Measurements from ENCODE around the gene TMEM81.

The TMEM81 gene, protein sequence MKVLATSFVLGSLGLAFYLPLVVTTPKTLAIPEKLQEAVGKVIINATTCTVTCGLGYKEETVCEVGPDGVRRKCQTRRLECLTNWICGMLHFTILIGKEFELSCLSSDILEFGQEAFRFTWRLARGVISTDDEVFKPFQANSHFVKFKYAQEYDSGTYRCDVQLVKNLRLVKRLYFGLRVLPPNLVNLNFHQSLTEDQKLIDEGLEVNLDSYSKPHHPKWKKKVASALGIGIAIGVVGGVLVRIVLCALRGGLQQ

DNA sequence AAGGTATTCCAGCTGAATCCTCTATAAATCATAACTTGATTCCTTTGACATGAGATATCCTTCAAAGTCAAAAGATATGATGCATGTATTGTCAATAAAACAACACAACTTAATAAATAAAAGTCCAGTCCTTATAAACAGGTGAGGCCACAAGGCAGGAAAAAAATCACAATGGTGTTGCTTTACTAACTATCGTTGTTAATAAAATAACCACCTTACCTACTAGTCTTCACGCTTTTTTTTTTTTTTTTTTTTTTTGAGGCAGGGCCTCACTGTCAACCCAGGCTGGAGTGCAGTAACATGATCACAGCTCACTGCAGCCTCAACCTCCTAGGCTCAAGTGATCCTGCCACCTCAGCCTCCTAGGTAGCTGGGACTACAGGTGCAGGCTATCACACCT lies at the start of gene TMEM81:
TSS of gene TMEM81 (minus strand) at position 101 of the 400 bp plus-strand sequence. CDS start 140 bp downstream, outside the sequence.
- no peak for DNase-seq

DNA sequence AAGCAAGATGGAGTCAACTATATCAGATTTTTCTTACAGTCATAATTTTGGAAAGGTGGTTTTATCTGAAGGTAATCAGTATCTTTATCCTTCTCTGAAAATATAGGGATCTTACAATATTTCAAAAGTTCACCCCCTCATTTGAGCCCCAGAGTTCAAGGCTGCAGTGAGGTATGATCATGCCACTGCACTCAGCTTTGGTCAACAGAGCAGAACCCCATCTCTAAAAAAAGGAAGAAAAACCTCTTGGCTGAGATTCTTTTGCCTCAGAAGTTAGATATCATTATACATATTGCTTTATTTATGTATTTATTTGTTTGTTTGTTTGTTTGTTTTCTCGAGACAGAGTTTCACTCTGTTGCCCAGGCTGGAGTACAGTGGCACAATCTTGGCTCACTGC lies 49.0 kb upstream of the TMEM81 start:
- DNase-seq: no peak

- DNase-seq: no peak
These were observed 45.3 kb upstream of the TMEM81 start for GRCh38 chr1:205129447-205130029.

- DNase-seq: no peak
These were observed 43.8 kb upstream of the TMEM81 start for GRCh38 chr1:205128050-205128449.

- DNase-seq: no peak
These were observed 43.4 kb upstream of the TMEM81 start for GRCh38 chr1:205127646-205128045.

GRCh38 chr1:205124726-205125125 lies 40.5 kb upstream of the TMEM81 start:
- no peak for DNase-seq

- DNase-seq: no peak
These were observed 38.2 kb upstream of the TMEM81 start for GRCh38 chr1:205122489-205122882.

- DNase-seq: peak; percentile 98
These were observed 37.6 kb upstream of the TMEM81 start, which contains the start of gene RBBP5 for GRCh38 chr1:205121660-205122488. RBBP5 (minus strand) TSS chr1:205121978; CDS start chr1:205121873, 105 bp downstream.

DNA sequence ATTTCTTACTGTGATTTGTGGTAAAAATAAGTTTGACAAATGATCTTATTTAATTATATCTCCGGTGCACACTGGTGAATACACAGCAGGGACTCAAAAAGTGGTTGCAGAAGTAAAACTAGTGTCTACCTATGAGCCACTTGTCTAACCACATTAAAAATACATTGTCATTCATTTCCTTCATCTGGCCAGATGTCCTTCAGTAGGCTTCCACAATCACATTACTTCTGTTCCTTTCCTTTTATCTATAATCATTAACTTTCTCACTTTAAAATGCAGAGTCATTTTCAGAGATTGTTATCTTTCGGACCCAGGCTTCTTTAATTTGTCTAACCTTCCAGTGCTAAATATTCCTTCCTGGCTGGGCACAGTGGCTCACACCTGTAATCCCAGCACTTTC lies 34.5 kb upstream of the TMEM81 start:
- DNase-seq: no peak

- no peak for DNase-seq
These were observed 27.1 kb upstream of the TMEM81 start for GRCh38 chr1:205111354-205111753.

DNA sequence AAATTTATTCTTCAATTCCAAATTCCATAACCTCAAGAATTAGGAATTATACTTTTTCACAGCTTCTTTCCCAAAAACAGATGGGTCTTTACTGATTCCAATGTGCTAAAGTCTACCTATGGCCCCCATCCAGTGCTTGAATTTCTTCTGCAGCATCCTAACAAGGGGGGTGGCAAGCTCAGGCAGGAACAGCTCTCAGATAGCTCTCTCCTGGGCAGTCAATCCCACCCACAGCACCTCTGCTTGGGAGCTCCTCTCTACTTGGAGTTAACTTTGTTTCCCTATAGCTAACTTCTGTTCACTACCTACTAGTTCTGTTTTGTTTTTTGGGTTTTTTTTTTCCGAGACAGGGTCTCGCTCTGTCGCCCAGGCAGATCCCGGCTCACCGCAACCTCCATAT lies 25.5 kb upstream of the TMEM81 start:
- DNase-seq: no peak

DNA sequence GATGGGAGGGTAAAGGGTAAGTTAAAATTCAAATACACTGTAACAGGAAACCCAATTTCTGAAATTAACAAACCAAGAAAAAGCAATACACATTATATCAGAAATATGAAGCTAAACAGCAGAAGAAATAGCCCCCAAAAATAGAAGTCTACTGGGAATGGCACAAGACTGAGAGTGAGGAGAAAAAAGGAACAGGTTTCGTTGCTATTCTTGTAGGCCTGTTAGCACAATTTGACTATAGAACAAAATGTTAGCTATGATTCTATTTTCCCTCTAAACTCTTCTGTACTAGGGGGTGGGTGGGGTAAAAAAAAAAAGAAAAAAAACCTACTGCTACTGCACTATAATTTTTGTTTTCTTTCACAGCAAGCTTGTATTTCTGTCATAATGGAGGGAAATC lies 25.0 kb upstream of the TMEM81 start:
- DNase-seq: no peak

- DNase-seq: no peak
These were observed 24.2 kb upstream of the TMEM81 start for GRCh38 chr1:205108464-205108863.

GRCh38 chr1:205107327-205107726 lies 23.1 kb upstream of the TMEM81 start:
- no peak for DNase-seq

- DNase-seq: no peak
These were observed 18.1 kb upstream of the TMEM81 start for GRCh38 chr1:205102404-205102803.

GRCh38 chr1:205098242-205098641 lies 14.0 kb upstream of the TMEM81 start:
- no peak for DNase-seq

DNA sequence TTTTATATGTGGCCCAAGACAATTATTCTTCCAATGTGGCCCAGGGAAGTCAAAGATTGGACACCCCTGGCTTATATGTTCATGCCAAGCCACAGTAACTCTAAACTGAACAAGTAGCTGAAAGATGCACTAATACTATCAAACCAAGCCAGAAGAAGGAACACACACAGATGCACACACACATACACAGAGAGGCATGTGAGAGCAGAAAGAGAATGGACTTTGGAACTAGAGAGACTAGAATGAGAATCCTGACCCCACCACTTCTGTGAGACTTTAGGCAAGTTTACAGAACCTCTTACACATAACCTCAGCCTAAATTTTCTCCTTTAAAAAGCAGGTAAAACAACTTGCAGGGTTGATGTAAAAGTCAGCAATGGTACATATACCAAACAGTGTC lies 11.2 kb upstream of the TMEM81 start:
- DNase-seq: no peak

DNA sequence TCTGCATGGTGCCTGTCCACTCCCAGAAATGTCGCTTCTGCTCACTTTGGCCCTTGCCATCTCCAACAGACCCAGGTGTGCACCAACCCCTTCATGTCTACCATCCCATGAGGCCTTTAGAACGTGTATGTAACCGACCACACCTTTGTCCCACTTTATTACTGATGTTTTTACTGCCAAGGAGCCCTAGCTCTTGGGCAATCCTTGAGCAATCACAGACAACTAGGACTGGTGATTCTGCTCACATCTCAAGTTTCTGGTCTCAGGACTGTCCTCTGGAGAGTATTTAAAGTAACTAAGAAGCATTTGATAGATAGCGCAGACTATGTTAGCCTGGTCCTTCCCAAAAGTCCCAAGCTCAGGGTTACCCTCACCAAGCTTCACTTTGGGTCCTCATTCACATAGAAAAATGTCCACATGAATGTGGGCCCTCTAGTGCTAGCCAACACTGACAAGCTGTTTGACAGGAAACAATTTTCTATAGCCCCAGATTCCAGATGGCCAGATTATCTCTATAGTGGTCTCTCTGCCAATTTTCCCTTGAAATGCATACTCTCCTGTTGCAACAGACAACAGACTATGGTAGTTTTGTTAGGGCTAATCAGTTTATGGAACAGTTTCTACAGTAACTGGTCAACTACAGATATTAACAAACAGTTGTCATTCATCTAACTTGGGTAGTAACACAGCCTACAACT lies 6.9 kb upstream of the TMEM81 start:
- no peak for DNase-seq

DNA sequence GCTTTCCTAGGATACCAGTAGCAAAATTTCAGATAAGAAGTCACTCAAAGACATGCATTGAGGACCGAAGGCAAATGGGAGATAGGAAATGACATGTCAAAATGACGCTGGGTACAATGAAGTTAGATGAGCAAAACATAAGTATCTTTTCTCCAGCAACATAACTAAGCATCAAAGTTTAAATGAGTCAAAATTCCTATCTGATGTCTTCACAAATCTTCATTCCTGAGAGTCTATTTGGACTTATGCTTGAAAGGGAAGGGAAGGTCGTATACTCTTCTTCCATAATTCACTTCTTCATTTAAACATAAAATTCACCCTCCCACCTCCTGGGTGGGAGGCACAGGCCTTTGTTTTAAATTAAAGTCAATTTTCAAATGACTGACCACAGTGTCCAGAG lies 4.1 kb upstream of the TMEM81 start:
- no peak for DNase-seq

- DNase-seq: no peak
These were observed 1.8 kb downstream of the TMEM81 start for GRCh38 chr1:205082431-205082830.

DNA sequence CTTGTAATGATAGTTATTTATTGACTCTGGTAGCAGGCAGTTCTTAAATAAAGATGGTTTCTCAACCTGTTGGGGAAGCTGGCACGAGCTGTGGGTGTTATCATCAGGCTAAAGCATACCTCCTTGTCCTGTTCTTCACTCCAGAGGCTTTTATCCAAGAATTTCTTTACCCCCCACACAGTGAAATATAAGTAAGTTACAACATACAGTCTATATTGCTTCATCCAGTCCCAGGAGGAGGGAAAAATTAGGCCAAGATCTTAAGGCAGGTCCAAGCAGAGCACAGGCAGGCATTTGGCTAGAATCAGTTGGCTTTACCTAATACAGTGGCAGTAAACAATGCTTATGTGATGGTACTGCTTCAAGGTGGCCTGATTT lies 6.3 kb downstream of the TMEM81 start:
- no peak for DNase-seq

- DNase-seq: no peak
These were observed 6.9 kb downstream of the TMEM81 start for GRCh38 chr1:205077158-205077933.
